Neuronal stem cell (in vitro differentiated cells): ENCODE measurements around the gene ZMIZ1.
A peak's percentile ranks its signal among the peaks of the same experiment; 100 is the strongest.

Experiments used
- DNase-seq: peaks from one replicate; pipeline ENCODE4 v3.0.0-alpha.2; 2013; ENCODE audit warnings: low spot score
- H2AFZ ChIP-seq: one replicate; pipeline ENCODE4 v1.6.1; 2013; ENCODE audit warnings: mild to moderate bottlenecking, low read length, inconsistent platforms
- H2AK5ac ChIP-seq: 2 replicates; pipeline ENCODE4 v1.6.1; 2013; ENCODE audit warnings: low read depth, mild to moderate bottlenecking, inconsistent platforms, low read length, moderate library complexity, mixed read lengths
- H2BK120ac ChIP-seq: 2 replicates; pipeline ENCODE4 v1.6.1; 2013; ENCODE audit warnings: low read depth, mild to moderate bottlenecking, inconsistent platforms, low read length, moderate library complexity, mixed read lengths
- H2BK12ac ChIP-seq: one replicate; pipeline ENCODE4 v1.6.1; 2013; ENCODE audit warnings: low read length, inconsistent platforms
- H2BK15ac ChIP-seq: 2 replicates; pipeline ENCODE4 v1.6.1; 2013; ENCODE audit warnings: mild to moderate bottlenecking, low read length, inconsistent platforms, mixed read lengths
- H2BK5ac ChIP-seq: one replicate; pipeline ENCODE4 v1.6.1; 2013; ENCODE audit warnings: inconsistent platforms, mild to moderate bottlenecking, low read length, moderate library complexity
- H3K14ac ChIP-seq: one replicate; pipeline ENCODE4 v1.6.1; 2013; ENCODE audit warnings: low read length, inconsistent platforms
- H3K18ac ChIP-seq: 2 replicates; pipeline ENCODE4 v1.6.1; 2013; ENCODE audit warnings: low read length, inconsistent platforms
- H3K23ac ChIP-seq: 2 replicates; pipeline ENCODE4 v1.6.1; 2013; ENCODE audit warnings: low read depth, mild to moderate bottlenecking, mixed read lengths, low read length, inconsistent platforms; ENCODE audit not compliant: poor library complexity
- H3K27ac ChIP-seq: replicated peaks from 3 replicates; pipeline ENCODE4 v1.5.1; 2013; ENCODE audit warnings: low read length, inconsistent platforms
- H3K27me3 ChIP-seq, 3 experiments: 2 replicates each; pipeline ENCODE4 v1.6.1; 2013; ENCODE audit warnings: low read length in 3 of 3, mild to moderate bottlenecking in 2 of 3, inconsistent platforms in 1 of 3, low read depth in 1 of 3, mixed read lengths in 1 of 3, moderate library complexity in 1 of 3; ENCODE audit not compliant: control insufficient read depth in 3 of 3, insufficient read depth in 3 of 3
- H3K36me3 ChIP-seq, 2 donors: replicated peaks in 1 of 2; 2 replicates each; pipeline ENCODE4 v1.6.1; 2013; ENCODE audit warnings: low read length in 2 of 2; ENCODE audit not compliant: control insufficient read depth in 2 of 2, insufficient read depth in 2 of 2
- H3K4ac ChIP-seq: 2 replicates; pipeline ENCODE4 v1.6.1; 2013; ENCODE audit warnings: inconsistent platforms, mild to moderate bottlenecking, low read length, moderate library complexity
- H3K4me1 ChIP-seq, 2 donors: 1 replicate in 1 of 2; 2 replicates in 1 of 2; pipeline ENCODE4 v1.6.1; 2013; ENCODE audit warnings: low read length in 2 of 2, low read depth in 1 of 2; ENCODE audit not compliant: control insufficient read depth in 2 of 2, insufficient read depth in 1 of 2
- H3K4me2 ChIP-seq: one replicate; pipeline ENCODE4 v1.6.1; 2013; ENCODE audit warnings: mild to moderate bottlenecking, low read length, inconsistent platforms; ENCODE audit not compliant: insufficient read depth, poor library complexity, severe bottlenecking
- H3K4me3 ChIP-seq, 2 donors: 2 replicates each; pipeline ENCODE4 v1.5.1; 2013; ENCODE audit warnings: low read length in 2 of 2, mild to moderate bottlenecking in 2 of 2, inconsistent platforms in 1 of 2, moderate library complexity in 1 of 2
- H3K79me1 ChIP-seq: one replicate; pipeline ENCODE4 v1.6.1; 2013; ENCODE audit warnings: low read depth, mild to moderate bottlenecking, inconsistent platforms, low read length, moderate library complexity
- H3K9ac ChIP-seq: one replicate; pipeline ENCODE4 v1.6.1; 2013; ENCODE audit warnings: mild to moderate bottlenecking, low read depth, low read length, inconsistent platforms; ENCODE audit not compliant: poor library complexity
- H3K9me3 ChIP-seq, 2 donors: replicated peaks in 1 of 2; 2 replicates each; pipeline versions ENCODE3 to v1.6.1; 2013; ENCODE audit warnings: low read length in 2 of 2, mild to moderate bottlenecking in 2 of 2, inconsistent platforms in 1 of 2, low read depth in 1 of 2, mixed read lengths in 1 of 2, moderate library complexity in 1 of 2; ENCODE audit not compliant: control insufficient read depth in 2 of 2, insufficient read depth in 1 of 2
- H4K8ac ChIP-seq: one replicate; pipeline ENCODE4 v1.6.1; 2013; ENCODE audit warnings: low read depth, mild to moderate bottlenecking, inconsistent platforms, low read length, moderate library complexity
- H4K91ac ChIP-seq: one replicate; pipeline ENCODE4 v1.6.1; 2013; ENCODE audit warnings: low read length, low read depth, mild to moderate bottlenecking, inconsistent platforms; ENCODE audit not compliant: poor library complexity
- WGBS, 2 donors: extraction: QIAGEN DNeasy Blood & Tissue Kit; methylation state at CpG; one replicate each; pipeline ENCODE4 v1.1.7; 2013; ENCODE audit warnings: missing lambda C conversion rate in 2 of 2, mixed read lengths in 1 of 2; ENCODE audit not compliant: insufficient read length in 2 of 2, insufficient replicate concordance in 1 of 2; ENCODE audit errors: extremely low coverage in 2 of 2; 5-methylcytosine and 5-hydroxymethylcytosine counted together

ZMIZ1 gene

DNA sequence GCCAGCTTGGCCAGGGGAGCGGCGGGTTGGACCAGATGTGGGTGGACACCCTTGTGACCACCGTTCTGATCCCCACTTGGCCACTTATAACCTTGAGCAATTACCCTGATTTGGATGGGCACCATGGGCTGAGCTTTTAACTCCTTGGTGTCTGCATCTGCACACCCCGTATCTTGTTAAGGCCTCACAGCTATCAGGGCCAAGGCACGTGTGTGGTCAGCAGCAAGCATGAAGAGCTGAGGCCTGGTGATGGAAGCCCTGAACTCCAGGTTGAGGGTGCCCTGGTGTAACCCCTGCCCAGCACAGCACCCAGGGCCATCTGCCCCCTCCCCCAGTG, 89.2 kb downstream of the ZMIZ1 start:
- Histone ChIP-seq H4K91ac (peak overlapping the region; percentile 60), H2AFZ (no peak overlapping the region), H2BK15ac (peak overlapping the region; percentile 4), H3K18ac (peak overlapping the region; percentile 97), H3K27ac (peak overlapping the region; percentile 58), H3K9ac (no peak overlapping the region), H3K4me1 (peaks cover 32 to 45% of the 10 kb centered on the region in 2 donors), H3K79me1 (peaks cover 17% of the 10 kb centered on the region), H3K14ac (no peak overlapping the region), H3K4ac (peak overlapping the region; percentile 86), H3K4me2 (no peak overlapping the region), H3K4me3 (no peak overlapping the region), H4K8ac (no peak overlapping the region), H2BK5ac (peak overlapping the region; percentile 88), H3K36me3 (peaks cover 0 to 43% of the 10 kb centered on the region in 2 donors), H2BK12ac (peak overlapping the region; percentile 97), H3K23ac (peak overlapping the region; percentile 0), H3K27me3 (no peaks in the 10 kb centered on the region), H3K9me3 (no peaks in the 10 kb centered on the region), H2AK5ac (peak overlapping the region; percentile 98), H2BK120ac (peak overlapping the region; percentile 3)
- DNase-seq: no peak
- WGBS, 2 donors: no CpG with 5 or more reads among the region's 5 CpGs

DNA sequence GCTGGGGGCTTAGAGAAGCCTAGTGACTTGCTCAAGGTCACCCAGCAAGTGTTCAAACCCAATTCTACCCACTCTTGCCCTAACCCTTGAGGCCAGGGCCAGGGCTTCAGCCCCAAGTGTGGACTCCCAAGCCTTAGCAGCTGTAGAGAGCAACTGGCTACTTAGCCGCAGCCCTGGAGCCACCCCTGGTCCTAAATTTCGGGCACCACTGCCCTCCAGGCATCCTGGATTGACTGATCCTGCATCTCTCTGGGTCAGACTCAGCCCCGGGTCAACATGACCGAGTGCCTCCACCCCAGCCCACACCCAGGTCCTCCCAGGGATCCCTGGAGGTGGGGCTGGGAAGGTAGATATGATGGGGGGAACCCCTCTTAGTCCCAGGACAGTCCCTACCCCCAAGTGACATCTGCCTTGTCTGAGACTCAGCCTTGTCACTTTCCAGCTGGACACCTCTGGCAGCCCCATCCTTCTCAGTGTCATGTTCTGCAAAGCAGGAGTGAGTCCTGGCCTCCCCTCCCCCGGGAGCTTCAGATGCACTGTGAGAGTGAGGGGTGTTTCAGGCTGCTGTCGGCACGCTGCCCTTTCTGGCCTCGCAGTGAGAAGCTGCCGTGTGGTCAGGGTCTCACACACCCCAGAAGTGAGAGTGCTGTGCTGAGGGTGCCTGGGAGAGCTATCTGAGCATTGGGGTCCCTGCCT, 89.8 kb downstream of the ZMIZ1 start:
- no CpG with 5 or more reads among the region's 9 CpGs for WGBS, 2 donors
- Histone ChIP-seq H2BK15ac (peak overlapping the region; percentile 4), H2BK120ac (peak overlapping the region; percentile 3), H3K14ac (peak overlapping the region; percentile 89), H3K23ac (peak overlapping the region; percentile 80), H3K36me3 (peaks cover 0 to 44% of the 10 kb centered on the region in 2 donors), H3K4ac (peak overlapping the region; percentile 86), H3K27ac (peak overlapping the region; percentile 16), H2AFZ (no peak overlapping the region), H4K91ac (peak overlapping the region; percentile 47), H3K4me2 (no peak overlapping the region), H3K27me3 (no peaks in the 10 kb centered on the region), H3K9ac (peak overlapping the region; percentile 44), H2BK12ac (peak overlapping the region; percentile 97), H3K9me3 (no peaks in the 10 kb centered on the region), H3K4me1 (peaks cover 32 to 45% of the 10 kb centered on the region in 2 donors), H2AK5ac (peak overlapping the region; percentile 98), H4K8ac (peak overlapping the region; percentile 54), H2BK5ac (peak overlapping the region; percentile 88), H3K79me1 (peaks cover 17% of the 10 kb centered on the region), H3K4me3 (no peak overlapping the region), H3K18ac (peak overlapping the region; percentile 97)
- DNase-seq: no peak

GRCh38 chr10:79159141-79159651, 90.4 kb downstream of the ZMIZ1 start:
- peak overlapping the region; percentile 80 for H3K23ac ChIP-seq
- no peaks in the 10 kb centered on the region for H3K27me3 ChIP-seq
- H3K9me3 ChIP-seq: no peaks in the 10 kb centered on the region
- H4K8ac ChIP-seq: no peak overlapping the region
- no peak overlapping the region for H2AFZ ChIP-seq
- H3K4me2 ChIP-seq: no peak overlapping the region
- peak overlapping the region; percentile 2 for H3K4ac ChIP-seq
- peak overlapping the region; percentile 3 for H2BK120ac ChIP-seq
- H2AK5ac ChIP-seq: peak overlapping the region; percentile 98
- H3K9ac ChIP-seq: peak overlapping the region; percentile 68
- peak overlapping the region; percentile 89 for H3K14ac ChIP-seq
- no peak for DNase-seq
- WGBS, 2 donors: no CpG with 5 or more reads among the region's 18 CpGs
- peak overlapping the region; percentile 16 for H3K27ac ChIP-seq
- H2BK12ac ChIP-seq: peak overlapping the region; percentile 97
- peak overlapping the region; percentile 68 for H2BK5ac ChIP-seq
- H3K4me3 ChIP-seq: no peak overlapping the region
- H3K18ac ChIP-seq: peak overlapping the region; percentile 97
- H2BK15ac ChIP-seq: peak overlapping the region; percentile 4
- H4K91ac ChIP-seq: peak overlapping the region; percentile 96
- peaks cover 17% of the 10 kb centered on the region for H3K79me1 ChIP-seq
- H3K4me1 ChIP-seq: peaks cover 32 to 45% of the 10 kb centered on the region in 2 donors
- H3K36me3 ChIP-seq: peaks cover 0 to 40% of the 10 kb centered on the region in 2 donors

- peaks cover 17% of the 10 kb centered on the region for H3K79me1 ChIP-seq
- H3K27ac ChIP-seq: no peak overlapping the region
- H3K36me3 ChIP-seq: peaks cover 0 to 38% of the 10 kb centered on the region in 2 donors
- H2BK12ac ChIP-seq: no peak overlapping the region
- H3K4ac ChIP-seq: no peak overlapping the region
- peak overlapping the region; percentile 4 for H2BK15ac ChIP-seq
- peak overlapping the region; percentile 68 for H2BK5ac ChIP-seq
- no CpG with 5 or more reads among the region's 15 CpGs for WGBS, 2 donors
- no peaks in the 10 kb centered on the region for H3K9me3 ChIP-seq
- H3K23ac ChIP-seq: no peak overlapping the region
- no peak overlapping the region for H2AFZ ChIP-seq
- no peak overlapping the region for H2BK120ac ChIP-seq
- no peak for DNase-seq
- peak overlapping the region; percentile 98 for H2AK5ac ChIP-seq
- peak overlapping the region; percentile 82 for H3K18ac ChIP-seq
- no peak overlapping the region for H3K4me3 ChIP-seq
- no peak overlapping the region for H3K9ac ChIP-seq
- no peak overlapping the region for H4K8ac ChIP-seq
- peaks cover 37 to 45% of the 10 kb centered on the region in 2 donors for H3K4me1 ChIP-seq
- no peak overlapping the region for H3K4me2 ChIP-seq
- no peak overlapping the region for H4K91ac ChIP-seq
- H3K27me3 ChIP-seq: no peaks in the 10 kb centered on the region
- H3K14ac ChIP-seq: no peak overlapping the region
Observed at GRCh38 chr10:79159785-79160184, 91.0 kb downstream of the ZMIZ1 start.
